WERI-Rb-1 (cell line): ENCODE data around the gene KRT75.

Source experiments
- DNase-seq: peaks from one replicate; pipeline ENCODE4 v3.0.0-alpha.2; 2020
- H3K27ac ChIP-seq: fragments of 250-450 bp; sonication (Bioruptor Pico); 2 replicates; pipeline ENCODE4 v1.5.1; 2020; ENCODE audit warnings: mild to moderate bottlenecking, moderate library complexity
- H3K27me3 ChIP-seq: fragments of 250-450 bp; sonication (Bioruptor Pico); 2 replicates; pipeline ENCODE4 v1.5.1; 2021; ENCODE audit warnings: mild to moderate bottlenecking, low read depth, moderate library complexity; ENCODE audit not compliant: insufficient read depth, severe bottlenecking
- H3K36me3 ChIP-seq: fragments of 250-450 bp; sonication (Bioruptor Pico); 2 replicates; pipeline ENCODE4 v1.5.1; 2020; ENCODE audit warnings: mild to moderate bottlenecking, moderate library complexity
- H3K4me3 ChIP-seq: 2 replicates; pipeline ENCODE4 v1.5.1; 2011; ENCODE audit warnings: low read depth, mild to moderate bottlenecking, control low read depth, low read length
- H3K9me3 ChIP-seq: fragments of 250-450 bp; sonication (Bioruptor Pico); 2 replicates; pipeline ENCODE4 v1.5.1; 2021; ENCODE audit warnings: mild to moderate bottlenecking, moderate library complexity; ENCODE audit not compliant: severe bottlenecking
- CTCF ChIP-seq: IDR thresholded peaks from 2 replicates; pipeline ENCODE4 v1.5.1; 2011; ENCODE audit warnings: low read depth, mild to moderate bottlenecking, control low read depth, inconsistent platforms, low read length

The KRT75 gene

GRCh38 chr12:52378091-52378490 lies 56.1 kb downstream of the KRT75 start:
- DNase-seq: no peak
- H3K9me3 ChIP-seq: no peaks in the 10 kb centered on the region
- no peaks in the 10 kb centered on the region for H3K36me3 ChIP-seq
- H3K27ac ChIP-seq: no peak overlapping the region
- H3K4me3 ChIP-seq: no peak overlapping the region
- no peak for TF ChIP-seq CTCF
- peaks cover 70% of the 10 kb centered on the region for H3K27me3 ChIP-seq

GRCh38 chr12:52377266-52377665 lies 56.9 kb downstream of the KRT75 start:
- no peak overlapping the region for H3K27ac ChIP-seq
- H3K9me3 ChIP-seq: no peaks in the 10 kb centered on the region
- no peak for TF ChIP-seq CTCF
- no peak overlapping the region for H3K4me3 ChIP-seq
- DNase-seq: no peak
- peaks cover 62% of the 10 kb centered on the region for H3K27me3 ChIP-seq
- H3K36me3 ChIP-seq: no peaks in the 10 kb centered on the region
